Spinal cord (tissue), 10 donors: Measurements from ENCODE around the gene TMEM217. TPM values are rescaled to one million over a fixed set of nuclear protein-coding genes. Genes with fewer than 3 reads are reported as not detected.

Experiments
- DNase-seq, 6 donors: peaks; one replicate each; pipeline versions ENCODE4 v3.0.0 to v3.0.0-alpha.2; 2013 to 2015; ENCODE audit warnings: low spot score in 6 of 6, low read depth in 4 of 6
- H3K27ac ChIP-seq: one replicate; pipeline ENCODE4 v1.5.1; 2013; ENCODE audit warnings: low read depth, low read length, control low read depth
- H3K27me3 ChIP-seq: one replicate; pipeline ENCODE4 v1.6.1; 2013; ENCODE audit warnings: low read length; ENCODE audit not compliant: control insufficient read depth, insufficient read depth
- H3K36me3 ChIP-seq: one replicate; pipeline ENCODE4 v1.6.1; 2013; ENCODE audit warnings: low read length; ENCODE audit not compliant: control insufficient read depth, insufficient read depth
- H3K4me1 ChIP-seq: one replicate; pipeline ENCODE4 v1.6.1; 2013; ENCODE audit warnings: low read length; ENCODE audit not compliant: control insufficient read depth, insufficient read depth
- H3K4me3 ChIP-seq: one replicate; pipeline ENCODE4 v1.5.1; 2013; ENCODE audit warnings: low read depth, low read length, control low read depth
- H3K9me3 ChIP-seq: one replicate; pipeline ENCODE4 v1.6.1; 2013; ENCODE audit warnings: low read length; ENCODE audit not compliant: control insufficient read depth, insufficient read depth
- WGBS: methylation state at CpG from one replicate; pipeline ENCODE4 v1.1.5; 2013; ENCODE audit warnings: missing lambda C conversion rate; ENCODE audit not compliant: insufficient coverage; 5-methylcytosine and 5-hydroxymethylcytosine counted together
- polyA plus RNA-seq, 2 donors: library from polyadenylated mRNA; unstranded; fragments of 120-200 nt; gene quantifications; one replicate each; pipeline ENCODE4 v1.2.1, GENCODE V29; 2013; ENCODE audit not compliant: insufficient read length in 2 of 2
- total RNA-seq, 2 donors: library from RNA; depleted of rRNA in 1 of 2; stranded (reverse); fragments of 120-200 nt in 1 of 2; fragments of >200 nt in 1 of 2; gene quantifications; one replicate each; pipeline versions ENCODE4 v1.2.3 to v1.2.4, GENCODE V29; 2013 to 2014
- donor health status: healthy.

Gene TMEM217
- total and polyA plus RNA-seq, 4 donors, result 0.71 to 1.6 (median 1.3) TPM

- no peak for DNase-seq
- no CpG with 5 or more reads among the region's 8 CpGs for WGBS
- Histone ChIP-seq H3K4me3 (no peak overlapping the region), H3K9me3 (no peaks in the 10 kb centered on the region), H3K27me3 (no peaks in the 10 kb centered on the region), H3K27ac (no peak overlapping the region), H3K4me1 (no peaks in the 10 kb centered on the region), H3K36me3 (peaks cover 26% of the 10 kb centered on the region)
These were observed 79.9 kb downstream of the TMEM217 start for GRCh38 chr6:37177935-37178517.

- H3K36me3 ChIP-seq, result peaks cover 32% of the 10 kb centered on the region
- no peak overlapping the region for H3K4me3 ChIP-seq
- H3K9me3 ChIP-seq, result no peaks in the 10 kb centered on the region
- no peak for DNase-seq
- no peak overlapping the region for H3K27ac ChIP-seq
- no peaks in the 10 kb centered on the region for H3K27me3 ChIP-seq
- H3K4me1 ChIP-seq, result peaks cover 4% of the 10 kb centered on the region
- 64% methylated on average over 2 of the region's 10 CpGs for WGBS
These were observed 80.6 kb downstream of the TMEM217 start for GRCh38 chr6:37177077-37177934.

- H3K27me3 ChIP-seq, result no peaks in the 10 kb centered on the region
- peaks cover 32% of the 10 kb centered on the region for H3K36me3 ChIP-seq
- H3K4me3 ChIP-seq, result no peak overlapping the region
- H3K9me3 ChIP-seq, result no peaks in the 10 kb centered on the region
- no peak overlapping the region for H3K27ac ChIP-seq
- peaks cover 7% of the 10 kb centered on the region for H3K4me1 ChIP-seq
- DNase-seq, result no peak
- 93% methylated on average over 8 of the region's 15 CpGs for WGBS
These were observed 81.5 kb downstream of the TMEM217 start for GRCh38 chr6:37176268-37177076.

- WGBS, result 90% methylated on average over 12 of the region's 18 CpGs
- no peak overlapping the region for H3K27ac ChIP-seq
- peaks cover 38% of the 10 kb centered on the region for H3K36me3 ChIP-seq
- H3K27me3 ChIP-seq, result no peaks in the 10 kb centered on the region
- no peak overlapping the region for H3K4me3 ChIP-seq
- no peaks in the 10 kb centered on the region for H3K9me3 ChIP-seq
- no peak for DNase-seq
- peaks cover 15% of the 10 kb centered on the region for H3K4me1 ChIP-seq
These were observed 82.3 kb downstream of the TMEM217 start for GRCh38 chr6:37175332-37176267.

GRCh38 chr6:37174515-37175331 lies 83.2 kb downstream of the TMEM217 start:
- H3K27ac ChIP-seq, result no peak overlapping the region
- 79% methylated on average over 3 of the region's 10 CpGs for WGBS
- H3K9me3 ChIP-seq, result no peaks in the 10 kb centered on the region
- no peak for DNase-seq
- peaks cover 38% of the 10 kb centered on the region for H3K36me3 ChIP-seq
- no peaks in the 10 kb centered on the region for H3K27me3 ChIP-seq
- H3K4me1 ChIP-seq, result peaks cover 15% of the 10 kb centered on the region
- no peak overlapping the region for H3K4me3 ChIP-seq

- 100% methylated on average over 1 of the region's 3 CpGs for WGBS
- DNase-seq, result no peak
- H3K27ac ChIP-seq, result no peak overlapping the region
- peaks cover 19% of the 10 kb centered on the region for H3K4me1 ChIP-seq
- H3K36me3 ChIP-seq, result peaks cover 38% of the 10 kb centered on the region
- H3K4me3 ChIP-seq, result no peak overlapping the region
- H3K9me3 ChIP-seq, result no peaks in the 10 kb centered on the region
- no peaks in the 10 kb centered on the region for H3K27me3 ChIP-seq
These were observed 83.8 kb downstream of the TMEM217 start for GRCh38 chr6:37174196-37174514.

GRCh38 chr6:37173493-37174195 lies 84.3 kb downstream of the TMEM217 start:
- no peak for DNase-seq
- H3K4me1 ChIP-seq, result peaks cover 23% of the 10 kb centered on the region
- H3K27me3 ChIP-seq, result no peaks in the 10 kb centered on the region
- peaks cover 38% of the 10 kb centered on the region for H3K36me3 ChIP-seq
- H3K4me3 ChIP-seq, result no peak overlapping the region
- H3K9me3 ChIP-seq, result no peaks in the 10 kb centered on the region
- WGBS, result 75% methylated on average over 5 of the region's 9 CpGs
- H3K27ac ChIP-seq, result no peak overlapping the region

GRCh38 chr6:37172912-37173492 lies 84.9 kb downstream of the TMEM217 start:
- Histone ChIP-seq H3K9me3 (no peaks in the 10 kb centered on the region), H3K4me3 (no peak overlapping the region), H3K27ac (no peak overlapping the region), H3K27me3 (no peaks in the 10 kb centered on the region), H3K4me1 (peaks cover 23% of the 10 kb centered on the region), H3K36me3 (peaks cover 38% of the 10 kb centered on the region)
- 94% methylated on average over 7 of the region's 7 CpGs for WGBS
- DNase-seq, result no peak
